Tibial nerve (tissue), 3 donors: ENCODE results near the gene TAS1R2.

ENCODE experiments used
- CTCF ChIP-seq, 5 experiments: fragments of 200-600 bp in 3 of 5; fragments of 450-650 bp in 2 of 5; sonication (generic) in 3 of 5; IDR thresholded peaks; one replicate each; pipeline ENCODE4 v1.5.1; 2016 to 2019; ENCODE audit warnings: antibody characterized with exemption in 5 of 5, mild to moderate bottlenecking in 3 of 5, moderate library complexity in 2 of 5
- POLR2A ChIP-seq, 2 donors: fragments of 450-650 bp; IDR thresholded peaks; one replicate each; pipeline ENCODE4 v1.6.1; 2017; ENCODE audit warnings: antibody characterized with exemption in 2 of 2, mild to moderate bottlenecking in 2 of 2, moderate library complexity in 2 of 2

- no peak for TF ChIP-seq POLR2A (IDR thresholded peaks at IDR 0.05)
- no peak for TF ChIP-seq CTCF (IDR thresholded peaks at IDR 0.05)
These were observed 21.1 kb upstream of the TAS1R2 start for GRCh38 chr1:18880585-18880984.
